ENCODE measurements around the gene C11orf68. TPM values are rescaled to one million over a fixed set of nuclear protein-coding genes. Genes with fewer than 3 reads are reported as not detected.

C11orf68 gene
- total RNA-seq, 1 donor from 2014 or later: 31.7 TPM

DNA sequence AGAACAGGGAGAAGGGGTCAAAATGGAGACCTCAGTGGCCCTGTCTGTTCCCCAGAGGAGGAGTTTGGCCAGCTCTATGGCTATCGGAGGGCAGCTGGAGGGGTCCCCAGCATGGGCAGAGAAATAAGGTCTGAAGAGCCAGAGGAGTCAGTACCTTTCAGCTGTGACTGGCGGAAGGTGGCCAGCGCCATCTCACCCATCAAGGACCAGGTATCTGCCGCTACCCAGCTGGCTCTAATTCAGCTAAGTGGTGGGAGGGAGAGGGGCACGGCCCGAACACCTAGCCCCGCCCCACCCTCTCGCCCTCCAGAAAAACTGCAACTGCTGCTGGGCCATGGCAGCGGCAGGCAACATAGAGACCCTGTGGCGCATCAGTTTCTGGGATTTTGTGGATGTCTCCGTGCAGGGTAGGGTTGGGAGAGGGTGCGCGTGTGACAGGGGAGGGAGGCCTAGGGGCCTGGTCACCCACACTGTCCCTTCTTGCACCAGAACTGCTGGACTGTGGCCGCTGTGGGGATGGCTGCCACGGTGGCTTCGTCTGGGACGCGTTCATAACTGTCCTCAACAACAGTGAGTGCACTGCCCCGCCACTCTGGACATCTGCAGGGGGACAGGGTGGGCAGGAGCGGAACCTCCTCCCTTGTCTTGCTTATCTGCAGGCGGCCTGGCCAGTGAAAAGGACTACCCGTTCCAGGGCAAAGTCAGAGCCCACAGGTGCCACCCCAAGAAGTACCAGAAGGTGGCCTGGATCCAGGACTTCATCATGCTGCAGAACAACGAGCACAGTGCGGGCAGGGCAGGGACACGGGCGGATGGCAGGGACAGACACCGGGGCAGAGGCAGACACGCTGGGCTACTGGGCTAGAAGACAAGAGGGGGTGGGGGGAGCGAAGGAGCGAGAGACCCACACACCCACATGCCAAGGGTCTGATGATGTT, 36.5 kb downstream of the C11orf68 start:
- H3K9me3 Mint-ChIP-seq: no peaks in the 10 kb centered on the region
- POLR2A ChIA-PET: interaction anchor here (0.6 to 1.8 kb wide), 2 partner anchors 23 to 1067 kb away, joined by 3 to 7 read pairs; partner anchors contain the start of gene MUS81
- CTCF ChIA-PET: interaction anchor here (0.7 to 1.8 kb wide), 2 partner anchors 9 to 22 kb away, joined by 3 to 4 read pairs; partner anchors contain the start of genes CCDC85B and MUS81
- no peak overlapping the region for H3K4me3 Mint-ChIP-seq
- no peak for ATAC-seq (ENCODE audit: low read depth)
- TF ChIP-seq, protein P1, sequence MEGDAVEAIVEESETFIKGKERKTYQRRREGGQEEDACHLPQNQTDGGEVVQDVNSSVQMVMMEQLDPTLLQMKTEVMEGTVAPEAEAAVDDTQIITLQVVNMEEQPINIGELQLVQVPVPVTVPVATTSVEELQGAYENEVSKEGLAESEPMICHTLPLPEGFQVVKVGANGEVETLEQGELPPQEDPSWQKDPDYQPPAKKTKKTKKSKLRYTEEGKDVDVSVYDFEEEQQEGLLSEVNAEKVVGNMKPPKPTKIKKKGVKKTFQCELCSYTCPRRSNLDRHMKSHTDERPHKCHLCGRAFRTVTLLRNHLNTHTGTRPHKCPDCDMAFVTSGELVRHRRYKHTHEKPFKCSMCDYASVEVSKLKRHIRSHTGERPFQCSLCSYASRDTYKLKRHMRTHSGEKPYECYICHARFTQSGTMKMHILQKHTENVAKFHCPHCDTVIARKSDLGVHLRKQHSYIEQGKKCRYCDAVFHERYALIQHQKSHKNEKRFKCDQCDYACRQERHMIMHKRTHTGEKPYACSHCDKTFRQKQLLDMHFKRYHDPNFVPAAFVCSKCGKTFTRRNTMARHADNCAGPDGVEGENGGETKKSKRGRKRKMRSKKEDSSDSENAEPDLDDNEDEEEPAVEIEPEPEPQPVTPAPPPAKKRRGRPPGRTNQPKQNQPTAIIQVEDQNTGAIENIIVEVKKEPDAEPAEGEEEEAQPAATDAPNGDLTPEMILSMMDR (IDR thresholded peaks at IDR 0.05): no peak
- no peak overlapping the region for H3K27ac Mint-ChIP-seq
- H3K4me1 Mint-ChIP-seq: peaks cover 38% of the 10 kb centered on the region
- intact Hi-C loops (cut with micrococcal nuclease): loop anchor here (10.0 kb wide), 1 partner anchor 252 kb away; no protein-coding TSS in a partner anchor
- peaks cover 45% of the 10 kb centered on the region for H3K36me3 Mint-ChIP-seq (ENCODE audit: low read depth)
- H3K27me3 Mint-ChIP-seq: no peaks in the 10 kb centered on the region
- no peak for DNase-seq

DNA sequence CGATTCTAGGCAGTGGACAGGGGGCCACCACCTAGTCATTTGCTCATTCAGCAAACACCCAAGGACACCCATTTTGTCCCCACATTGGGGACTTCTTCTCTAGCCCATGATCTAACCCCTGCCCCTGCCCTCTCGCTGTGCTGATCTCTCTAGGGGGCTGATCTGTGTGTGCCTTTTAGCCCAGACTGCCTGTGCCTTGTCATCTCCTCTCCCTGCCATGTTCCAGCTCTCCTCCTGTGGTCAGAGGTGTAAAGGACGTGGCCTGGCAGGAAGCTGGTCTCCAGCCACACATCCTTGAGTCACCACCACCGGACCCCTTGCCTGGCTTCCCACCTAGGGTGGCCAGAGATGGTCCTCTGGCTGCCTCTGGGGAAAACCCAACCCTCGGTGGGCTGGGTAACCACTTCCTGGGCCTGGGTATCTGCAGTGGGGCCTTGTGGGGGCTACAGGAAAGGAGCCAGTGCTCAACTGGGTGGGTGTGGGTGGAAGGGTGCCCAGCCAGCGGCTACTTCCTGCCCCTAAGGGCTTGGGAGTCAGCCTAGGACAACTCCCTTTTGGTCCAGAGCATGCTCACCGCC, 37.9 kb downstream of the C11orf68 start:
- DNase-seq (no peak), ATAC-seq (ENCODE audit: low read depth) (no peak)
- H3K4me3 Mint-ChIP-seq: no peak overlapping the region
- H3K27me3 Mint-ChIP-seq: no peaks in the 10 kb centered on the region
- ChIA-PET CTCF (interaction anchor here (1.8 kb wide), 1 partner anchor 21 kb away, joined by 4 read pairs; the partner anchor contains the start of gene MUS81), POLR2A (interaction anchor here (0.5 to 1.8 kb wide), 5 partner anchors 9 to 115 kb away, joined by 3 to 7 read pairs (median 5); partner anchors contain the start of genes CCDC85B and MUS81)
- no peaks in the 10 kb centered on the region for H3K9me3 Mint-ChIP-seq
- H3K27ac Mint-ChIP-seq: no peak overlapping the region
- intact Hi-C loops (cut with micrococcal nuclease): loop anchor here (10.0 kb wide), 1 partner anchor 254 kb away; no protein-coding TSS in a partner anchor
- H3K36me3 Mint-ChIP-seq (ENCODE audit: low read depth): peaks cover 34% of the 10 kb centered on the region
- TF ChIP-seq, protein P1 (IDR thresholded peaks at IDR 0.05): no peak
- H3K4me1 Mint-ChIP-seq: peaks cover 28% of the 10 kb centered on the region

DNA sequence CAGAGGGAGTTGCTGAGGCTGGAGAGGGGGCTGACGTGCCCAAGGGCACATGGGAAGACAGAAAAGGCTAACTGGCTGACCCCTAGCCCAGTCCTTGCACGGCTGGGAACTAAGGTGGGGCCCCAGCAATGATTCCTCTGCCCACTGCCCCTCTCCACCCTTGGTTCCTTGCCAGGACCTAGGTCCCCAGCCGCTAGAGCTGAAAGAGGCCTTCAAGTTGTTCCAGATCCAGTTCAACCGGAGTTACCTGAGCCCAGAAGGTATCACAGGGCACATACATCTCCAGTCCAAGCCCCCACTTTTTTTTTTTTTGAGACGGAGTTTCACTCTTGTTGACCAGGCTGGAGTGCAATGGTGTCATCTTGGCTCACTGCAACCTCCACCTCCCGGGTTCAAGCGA, 38.8 kb downstream of the C11orf68 start:
- Mint-ChIP-seq H3K36me3 (ENCODE audit: low read depth) (peaks cover 27% of the 10 kb centered on the region), H3K9me3 (no peaks in the 10 kb centered on the region)

DNA sequence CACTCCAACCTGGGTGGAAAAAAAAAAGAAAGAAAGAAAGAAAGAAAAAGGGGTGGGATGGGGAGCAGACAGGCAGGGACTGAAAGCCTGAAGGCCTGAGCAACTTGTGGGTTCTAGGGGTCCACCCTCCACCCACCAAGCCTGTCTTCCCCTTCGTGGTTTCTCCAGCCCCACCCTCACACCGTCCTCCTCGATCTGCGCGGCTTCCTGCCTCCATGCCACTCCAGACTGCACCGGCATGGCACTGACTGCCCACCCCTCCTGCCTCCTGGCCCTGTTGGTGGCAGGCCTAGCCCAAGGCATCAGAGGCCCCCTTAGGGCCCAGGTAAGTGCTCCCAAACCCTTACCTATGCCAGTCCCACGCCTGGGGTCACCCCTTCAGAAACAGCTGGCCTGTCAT, 39.2 kb downstream of the C11orf68 start, which contains the start of gene CTSW:
Gene CTSW (plus strand): TSS at position 221 of the 400 bp plus-strand sequence. CDS start 18 bp downstream, at position 239.
- TF ChIP-seq, protein P1 (IDR thresholded peaks at IDR 0.05): no peak
- ATAC-seq (ENCODE audit: low read depth): peak; percentile 8
- POLR2A ChIA-PET: interaction anchor here (1.1 kb wide), 1 partner anchor 21 kb away, joined by 4 read pairs; no protein-coding TSS in a partner anchor
- Mint-ChIP-seq H3K36me3 (ENCODE audit: low read depth) (peaks cover 25% of the 10 kb centered on the region), H3K27ac (no peak within 1 kb of the TSS), H3K4me3 (no peak within 1 kb of the TSS), H3K4me1 (peaks cover 19% of the 10 kb centered on the region), H3K27me3 (no peaks in the 10 kb centered on the region), H3K9me3 (no peaks in the 10 kb centered on the region)
- intact Hi-C loops (cut with micrococcal nuclease): loop anchor here (10.0 kb wide), 1 partner anchor 255 kb away; no protein-coding TSS in a partner anchor
- no peak for DNase-seq
- CTCF ChIA-PET: interaction anchor here (1.2 kb wide), 1 partner anchor 20 kb away, joined by 4 read pairs; no protein-coding TSS in a partner anchor

More for the DNA sequence above, 38.8 kb downstream of the C11orf68 start:
- TF ChIP-seq, protein P1 (IDR thresholded peaks at IDR 0.05): no peak
- intact Hi-C loops (cut with micrococcal nuclease): loop anchor here (10.0 kb wide), 1 partner anchor 255 kb away; no protein-coding TSS in a partner anchor
- Mint-ChIP-seq H3K4me3 (no peak overlapping the region), H3K27me3 (no peaks in the 10 kb centered on the region), H3K27ac (no peak overlapping the region), H3K4me1 (peaks cover 23% of the 10 kb centered on the region)
- POLR2A ChIA-PET: interaction anchor here (1.1 kb wide), 1 partner anchor 21 kb away, joined by 4 read pairs; no protein-coding TSS in a partner anchor
- CTCF ChIA-PET: no interaction called here
- DNase-seq (no peak), ATAC-seq (ENCODE audit: low read depth) (no peak)

All from activated B cell treated with CpG ODN at 0.5 μM for 24 hours (primary cell).